GM21515 (cell line): ENCODE measurements around the gene MIGA2.

Experiments
- ATAC-seq: cut with Tn5 transposase; IDR thresholded peaks from one replicate; pipeline ENCODE4 v1.9.1; 2021; ENCODE audit not compliant: unreplicated experiment

MIGA2 gene

GRCh38 chr9:129118799-129119198 is 82.4 kb downstream of the MIGA2 start:
- ATAC-seq: no peak

GRCh38 chr9:129121483-129121882 is 85.1 kb downstream of the MIGA2 start:
- ATAC-seq: no peak
